Measurements from ENCODE around the gene KIFC1. TPM values are rescaled to one million over a fixed set of nuclear protein-coding genes. Genes with fewer than 3 reads are reported as not detected.

Gene KIFC1
- total RNA-seq, 1 donor from 2014 or later, result 93.9 TPM

GRCh38 chr6:33454009-33454946 is 62.7 kb downstream of the KIFC1 start, which contains the start of gene ZBTB9:
TSS of gene ZBTB9 (plus strand) at chr6:33454576. CDS start at chr6:33455101, 525 bp downstream.
- peak; percentile 98 for DNase-seq (ENCODE audit: low spot score)
- Histone ChIP-seq H3K27me3 (no peaks in the 10 kb centered on the region), H3K4me3 (peak within 1 kb of the TSS; percentile 70), H3K79me2 (ENCODE audit: low read depth) (peaks cover 22% of the 10 kb centered on the region), H3K27ac (no peak within 1 kb of the TSS), H2AFZ (replicated peaks) (no peak within 1 kb of the TSS), H3K4me1 (no peaks in the 10 kb centered on the region), H3K4me2 (peak within 1 kb of the TSS; percentile 100), H4K20me1 (ENCODE audit: low read depth) (peaks cover 15% of the 10 kb centered on the region), H3F3A (ENCODE audit: low read depth) (peaks cover 38% of the 10 kb centered on the region), H3K9ac (peak within 1 kb of the TSS; percentile 74), H3K36me3 (no peaks in the 10 kb centered on the region), H3K9me3 (ENCODE audit: low read depth) (no peaks in the 10 kb centered on the region)
- H3K36me3 Mint-ChIP-seq, result peaks cover 24% of the 10 kb centered on the region
- H3K9me3 Mint-ChIP-seq, result no peaks in the 10 kb centered on the region
- peak within 1 kb of the TSS; percentile 96 for H3K4me3 Mint-ChIP-seq
- H3K27ac Mint-ChIP-seq, result peak within 1 kb of the TSS; percentile 94
- H3K27me3 Mint-ChIP-seq (ENCODE audit: insufficient read depth, low read depth), result peaks cover 4% of the 10 kb centered on the region
- TF ChIP-seq EZH2 (IDR thresholded peaks at IDR 0.05) (no peak), EZH2phosphoT487 (IDR thresholded peaks at IDR 0.05) (no peak)
- TF ChIP-seq, protein P1, sequence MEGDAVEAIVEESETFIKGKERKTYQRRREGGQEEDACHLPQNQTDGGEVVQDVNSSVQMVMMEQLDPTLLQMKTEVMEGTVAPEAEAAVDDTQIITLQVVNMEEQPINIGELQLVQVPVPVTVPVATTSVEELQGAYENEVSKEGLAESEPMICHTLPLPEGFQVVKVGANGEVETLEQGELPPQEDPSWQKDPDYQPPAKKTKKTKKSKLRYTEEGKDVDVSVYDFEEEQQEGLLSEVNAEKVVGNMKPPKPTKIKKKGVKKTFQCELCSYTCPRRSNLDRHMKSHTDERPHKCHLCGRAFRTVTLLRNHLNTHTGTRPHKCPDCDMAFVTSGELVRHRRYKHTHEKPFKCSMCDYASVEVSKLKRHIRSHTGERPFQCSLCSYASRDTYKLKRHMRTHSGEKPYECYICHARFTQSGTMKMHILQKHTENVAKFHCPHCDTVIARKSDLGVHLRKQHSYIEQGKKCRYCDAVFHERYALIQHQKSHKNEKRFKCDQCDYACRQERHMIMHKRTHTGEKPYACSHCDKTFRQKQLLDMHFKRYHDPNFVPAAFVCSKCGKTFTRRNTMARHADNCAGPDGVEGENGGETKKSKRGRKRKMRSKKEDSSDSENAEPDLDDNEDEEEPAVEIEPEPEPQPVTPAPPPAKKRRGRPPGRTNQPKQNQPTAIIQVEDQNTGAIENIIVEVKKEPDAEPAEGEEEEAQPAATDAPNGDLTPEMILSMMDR (IDR thresholded peaks at IDR 0.05), result no peak
- H3K4me1 Mint-ChIP-seq, result peaks cover 30% of the 10 kb centered on the region

GRCh38 chr6:33455051-33455450 is 63.4 kb downstream of the KIFC1 start:
- no peaks in the 10 kb centered on the region for H3K27me3 ChIP-seq
- H3K9me3 Mint-ChIP-seq, result no peaks in the 10 kb centered on the region
- peaks cover 4% of the 10 kb centered on the region for H3K27me3 Mint-ChIP-seq (ENCODE audit: insufficient read depth, low read depth)
- no peak overlapping the region for H2AFZ ChIP-seq (replicated peaks)
- peaks cover 32% of the 10 kb centered on the region for H3F3A ChIP-seq (ENCODE audit: low read depth)
- no peak for DNase-seq (ENCODE audit: low spot score)
- H3K4me2 ChIP-seq, result peak overlapping the region; percentile 100
- peaks cover 22% of the 10 kb centered on the region for H3K79me2 ChIP-seq (ENCODE audit: low read depth)
- H3K4me3 Mint-ChIP-seq, result peak overlapping the region; percentile 96
- peaks cover 30% of the 10 kb centered on the region for H3K4me1 Mint-ChIP-seq
- TF ChIP-seq, protein P1 (IDR thresholded peaks at IDR 0.05), result no peak
- no peak for TF ChIP-seq EZH2phosphoT487 (IDR thresholded peaks at IDR 0.05)
- peak overlapping the region; percentile 70 for H3K4me3 ChIP-seq
- no peaks in the 10 kb centered on the region for H3K4me1 ChIP-seq
- H3K9ac ChIP-seq, result peak overlapping the region; percentile 74
- no peaks in the 10 kb centered on the region for H3K9me3 ChIP-seq (ENCODE audit: low read depth)
- peak overlapping the region; percentile 79 for H3K27ac Mint-ChIP-seq
- H3K36me3 ChIP-seq, result no peaks in the 10 kb centered on the region
- H3K36me3 Mint-ChIP-seq, result peaks cover 20% of the 10 kb centered on the region
- H4K20me1 ChIP-seq (ENCODE audit: low read depth), result peaks cover 9% of the 10 kb centered on the region
- no peak overlapping the region for H3K27ac ChIP-seq

DNA sequence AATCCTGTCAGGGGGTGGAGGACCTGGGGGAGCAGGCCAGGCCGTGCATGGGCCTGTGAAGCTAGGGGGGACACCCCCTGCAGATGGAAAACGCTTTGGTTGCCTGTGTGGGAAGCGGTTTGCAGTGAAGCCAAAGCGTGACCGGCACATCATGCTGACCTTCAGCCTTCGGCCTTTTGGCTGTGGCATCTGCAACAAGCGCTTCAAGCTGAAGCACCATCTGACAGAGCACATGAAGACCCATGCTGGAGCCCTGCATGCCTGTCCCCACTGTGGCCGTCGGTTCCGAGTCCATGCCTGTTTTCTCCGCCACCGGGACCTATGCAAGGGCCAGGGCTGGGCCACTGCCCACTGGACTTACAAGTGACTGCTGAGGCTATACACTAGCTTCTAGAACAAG is 64.5 kb downstream of the KIFC1 start:
- H3K9me3 ChIP-seq (ENCODE audit: low read depth), result no peaks in the 10 kb centered on the region
- peaks cover 20% of the 10 kb centered on the region for H3K36me3 Mint-ChIP-seq
- H3K27ac ChIP-seq, result no peak overlapping the region
- peaks cover 4% of the 10 kb centered on the region for H3K27me3 Mint-ChIP-seq (ENCODE audit: insufficient read depth, low read depth)
- no peak overlapping the region for H3K9ac ChIP-seq
- H3K79me2 ChIP-seq (ENCODE audit: low read depth), result peaks cover 22% of the 10 kb centered on the region
- no peak for DNase-seq (ENCODE audit: low spot score)
- no peak overlapping the region for H3K27ac Mint-ChIP-seq
- TF ChIP-seq, protein P1 (IDR thresholded peaks at IDR 0.05), result no peak
- TF ChIP-seq EZH2 (IDR thresholded peaks at IDR 0.05) (no peak), EZH2phosphoT487 (IDR thresholded peaks at IDR 0.05) (no peak)
- no peak overlapping the region for H2AFZ ChIP-seq (replicated peaks)
- H3K9me3 Mint-ChIP-seq, result no peaks in the 10 kb centered on the region
- H3K4me1 ChIP-seq, result no peaks in the 10 kb centered on the region
- H3K4me1 Mint-ChIP-seq, result peaks cover 24% of the 10 kb centered on the region
- peaks cover 21% of the 10 kb centered on the region for H3F3A ChIP-seq (ENCODE audit: low read depth)
- no peak overlapping the region for H3K4me3 ChIP-seq
- H3K36me3 ChIP-seq, result no peaks in the 10 kb centered on the region
- peak overlapping the region; percentile 96 for H3K4me3 Mint-ChIP-seq
- H3K4me2 ChIP-seq, result no peak overlapping the region
- H4K20me1 ChIP-seq (ENCODE audit: low read depth), result peaks cover 6% of the 10 kb centered on the region
- H3K27me3 ChIP-seq, result no peaks in the 10 kb centered on the region
